ENCODE data around the gene LYST. TPM values are rescaled to one million over a fixed set of nuclear protein-coding genes. Genes with fewer than 3 reads are reported as not detected.

Gene LYST
- polyA plus RNA-seq, 1 donor (not counting 4 experiments of a cell fraction or from before 2014, with no cell fraction given): 24.7 TPM

GRCh38 chr1:235767795-235768194 is 98.9 kb downstream of the LYST start:
- H3K36me3 ChIP-seq (ENCODE audit: control insufficient read depth in 2 of 2, extremely low read depth in 1 of 2, insufficient read depth in 2 of 2, low read length in 2 of 2): peaks cover 0 to 4% of the 10 kb centered on the region in 2 experiments
- H3K27me3 ChIP-seq (ENCODE audit: control insufficient read depth, extremely low read depth, insufficient read depth, low read length): no peaks in the 10 kb centered on the region
- no peaks in the 10 kb centered on the region for H3K79me2 ChIP-seq (ENCODE audit: control insufficient read depth, insufficient read depth, low read length)
- DNase-seq (ENCODE audit: low read depth, low spot score): no peak
- H2AFZ ChIP-seq (ENCODE audit: control insufficient read depth, low read length): no peak overlapping the region
- no peak overlapping the region for H3K4me3 ChIP-seq (ENCODE audit: control insufficient read depth in 2 of 3, extremely low read depth in 1 of 3, insufficient read depth in 2 of 3, low read depth in 1 of 3, low read length in 3 of 3)
- FAIRE-seq: no peak
- dilution Hi-C loops (cut with MboI; ENCODE audit: extremely low pct_ligation_motif_present, low sequenced_read_pairs): no loop called here
- no peak overlapping the region for H3K4me2 ChIP-seq (ENCODE audit: control insufficient read depth, extremely low read depth, insufficient read depth, low read depth, low read length)
- no peaks in the 10 kb centered on the region for H3K9me1 ChIP-seq (ENCODE audit: control insufficient read depth, extremely low read depth, insufficient read depth, low read length)
- no peak overlapping the region for H3K27ac ChIP-seq (ENCODE audit: control insufficient read depth, insufficient read depth, low read length)
- no peak overlapping the region for H3K9ac ChIP-seq (ENCODE audit: control insufficient read depth, extremely low read depth, insufficient read depth, low read length)
- peaks cover 3% of the 10 kb centered on the region for H3K4me1 ChIP-seq (ENCODE audit: control insufficient read depth, extremely low read depth, insufficient read depth, low read length)
- no peak for TF ChIP-seq EZH2 (IDR thresholded peaks at IDR 0.05; ENCODE audit: low read length)
- TF ChIP-seq, protein P1, sequence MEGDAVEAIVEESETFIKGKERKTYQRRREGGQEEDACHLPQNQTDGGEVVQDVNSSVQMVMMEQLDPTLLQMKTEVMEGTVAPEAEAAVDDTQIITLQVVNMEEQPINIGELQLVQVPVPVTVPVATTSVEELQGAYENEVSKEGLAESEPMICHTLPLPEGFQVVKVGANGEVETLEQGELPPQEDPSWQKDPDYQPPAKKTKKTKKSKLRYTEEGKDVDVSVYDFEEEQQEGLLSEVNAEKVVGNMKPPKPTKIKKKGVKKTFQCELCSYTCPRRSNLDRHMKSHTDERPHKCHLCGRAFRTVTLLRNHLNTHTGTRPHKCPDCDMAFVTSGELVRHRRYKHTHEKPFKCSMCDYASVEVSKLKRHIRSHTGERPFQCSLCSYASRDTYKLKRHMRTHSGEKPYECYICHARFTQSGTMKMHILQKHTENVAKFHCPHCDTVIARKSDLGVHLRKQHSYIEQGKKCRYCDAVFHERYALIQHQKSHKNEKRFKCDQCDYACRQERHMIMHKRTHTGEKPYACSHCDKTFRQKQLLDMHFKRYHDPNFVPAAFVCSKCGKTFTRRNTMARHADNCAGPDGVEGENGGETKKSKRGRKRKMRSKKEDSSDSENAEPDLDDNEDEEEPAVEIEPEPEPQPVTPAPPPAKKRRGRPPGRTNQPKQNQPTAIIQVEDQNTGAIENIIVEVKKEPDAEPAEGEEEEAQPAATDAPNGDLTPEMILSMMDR (optimal IDR thresholded peaks at IDR 0.05 in 1 of 3, IDR thresholded peaks at IDR 0.05 in 1 of 3, conservative IDR thresholded peaks at IDR 0.05 in 1 of 3; ENCODE audit: extremely low read depth in 1 of 3, insufficient read depth in 2 of 3, low read length in 3 of 3): no peak
- H4K20me1 ChIP-seq (ENCODE audit: control insufficient read depth, extremely low read depth, insufficient read depth, low read length): no peaks in the 10 kb centered on the region
- H3K9me3 ChIP-seq (ENCODE audit: control insufficient read depth, low read depth, low read length): no peaks in the 10 kb centered on the region

DNA sequence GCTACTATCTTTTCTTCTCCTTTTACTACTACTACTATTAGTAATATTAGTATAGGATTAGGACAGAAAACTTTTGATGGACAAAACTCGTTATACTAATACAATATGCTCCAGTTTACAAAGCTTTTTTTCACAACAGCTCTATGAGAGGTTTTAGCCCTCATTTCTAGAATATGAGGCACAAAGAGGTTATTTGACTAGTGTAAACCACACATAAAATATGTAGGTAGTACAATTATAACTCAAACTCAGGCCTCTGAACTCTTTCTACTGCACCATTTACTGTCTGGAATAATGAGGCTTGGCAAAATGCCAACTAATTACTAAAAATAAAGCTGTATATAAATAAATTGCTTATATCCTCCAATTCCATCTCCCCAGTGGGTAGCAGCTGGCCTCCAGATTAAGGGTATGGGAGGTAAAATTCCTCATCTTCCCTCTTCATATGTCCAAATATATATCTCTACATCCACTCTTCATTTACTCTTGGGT is 99.9 kb downstream of the LYST start:
- dilution Hi-C loops (cut with MboI; ENCODE audit: extremely low pct_ligation_motif_present, low sequenced_read_pairs): no loop called here
- FAIRE-seq: no peak

More for the DNA sequence above, 99.9 kb downstream of the LYST start:
- peaks cover 3% of the 10 kb centered on the region for H3K4me1 ChIP-seq (ENCODE audit: control insufficient read depth, extremely low read depth, insufficient read depth, low read length)
- TF ChIP-seq, protein P1 (optimal IDR thresholded peaks at IDR 0.05 in 1 of 3, IDR thresholded peaks at IDR 0.05 in 1 of 3, conservative IDR thresholded peaks at IDR 0.05 in 1 of 3; ENCODE audit: extremely low read depth in 1 of 3, insufficient read depth in 2 of 3, low read length in 3 of 3): no peak
- no peak for TF ChIP-seq EZH2 (IDR thresholded peaks at IDR 0.05; ENCODE audit: low read length)
- peaks cover 0 to 10% of the 10 kb centered on the region in 2 experiments for H3K36me3 ChIP-seq (ENCODE audit: control insufficient read depth in 2 of 2, extremely low read depth in 1 of 2, insufficient read depth in 2 of 2, low read length in 2 of 2)
- H3K9ac ChIP-seq (ENCODE audit: control insufficient read depth, extremely low read depth, insufficient read depth, low read length): no peak overlapping the region
- no peaks in the 10 kb centered on the region for H3K27me3 ChIP-seq (ENCODE audit: control insufficient read depth, extremely low read depth, insufficient read depth, low read length)
- H2AFZ ChIP-seq (ENCODE audit: control insufficient read depth, low read length): no peak overlapping the region
- no peaks in the 10 kb centered on the region for H4K20me1 ChIP-seq (ENCODE audit: control insufficient read depth, extremely low read depth, insufficient read depth, low read length)
- no peak overlapping the region for H3K27ac ChIP-seq (ENCODE audit: control insufficient read depth, insufficient read depth, low read length)
- no peak for DNase-seq (ENCODE audit: low read depth, low spot score)
- no peaks in the 10 kb centered on the region for H3K79me2 ChIP-seq (ENCODE audit: control insufficient read depth, insufficient read depth, low read length)
- H3K9me1 ChIP-seq (ENCODE audit: control insufficient read depth, extremely low read depth, insufficient read depth, low read length): no peaks in the 10 kb centered on the region
- H3K9me3 ChIP-seq (ENCODE audit: control insufficient read depth, low read depth, low read length): no peaks in the 10 kb centered on the region
- no peak overlapping the region for H3K4me3 ChIP-seq (ENCODE audit: control insufficient read depth in 2 of 3, extremely low read depth in 1 of 3, insufficient read depth in 2 of 3, low read depth in 1 of 3, low read length in 3 of 3)
- H3K4me2 ChIP-seq (ENCODE audit: control insufficient read depth, extremely low read depth, insufficient read depth, low read depth, low read length): no peak overlapping the region
